A673 (cell line): ENCODE data around the gene PITX3. TPM values are rescaled to one million over a fixed set of nuclear protein-coding genes. Genes with fewer than 3 reads are reported as not detected.

Experiments used
- Bru-seq: library from RNA; stranded (reverse); fragments of 400-500 nt; gene quantifications from one replicate; lab custom pipeline; 2021; lab: Mats Ljungman, UMichigan
- BruChase-seq, 2 experiments: library from RNA; stranded (reverse); fragments of 400-500 nt; gene quantifications; one replicate each; lab custom pipeline; 2021; lab: Mats Ljungman, UMichigan
- BruUV-seq: library from RNA; stranded (reverse); fragments of 400-500 nt; replicated peaks from 2 replicates; lab custom pipeline; 2021; lab: Mats Ljungman, UMichigan
- CTCF ChIA-PET: fragments of 300-600 bp; sonication (Branson Sonifier 250); formaldehyde crosslinking; loops from one replicate; lab custom pipeline; 2022; ENCODE audit warnings: antibody characterized with exemption; lab: Charles Lee
- POLR2A ChIA-PET: fragments of 300-600 bp; sonication (Branson Sonifier 250); formaldehyde crosslinking; loops from one replicate; lab custom pipeline; 2022; ENCODE audit warnings: antibody characterized with exemption; ENCODE audit not compliant: low non-redundant PET; lab: Charles Lee
- DNase-seq: peaks from one replicate; pipeline ENCODE4 v3.0.0-alpha.2; 2015; ENCODE audit warnings: low spot score
- H3K27ac ChIP-seq: fragments of 200-600 bp; sonication (generic); 2 replicates; pipeline ENCODE4 v1.5.1; 2016; ENCODE audit warnings: mixed run types, low read depth, mild to moderate bottlenecking, mixed read lengths, antibody characterized with exemption, low read length; ENCODE audit not compliant: poor library complexity, severe bottlenecking
- H3K27me3 ChIP-seq: fragments of 200-600 bp; sonication (generic); replicated peaks from 2 replicates; pipeline ENCODE4 v1.6.1; 2017; ENCODE audit warnings: mixed run types, low read depth, mild to moderate bottlenecking, mixed read lengths, antibody characterized with exemption, low read length; ENCODE audit not compliant: insufficient read depth, poor library complexity
- H3K36me3 ChIP-seq: fragments of 200-600 bp; sonication (generic); 2 replicates; pipeline ENCODE4 v1.6.1; 2016; ENCODE audit warnings: mixed run types, mild to moderate bottlenecking, mixed read lengths, antibody characterized with exemption, low read length; ENCODE audit not compliant: insufficient read depth, poor library complexity, severe bottlenecking
- H3K4me1 ChIP-seq: fragments of 200-600 bp; sonication (generic); 2 replicates; pipeline ENCODE4 v1.6.1; 2017; ENCODE audit warnings: mixed run types, mild to moderate bottlenecking, mixed read lengths, antibody characterized with exemption, low read length; ENCODE audit not compliant: insufficient read depth, poor library complexity, severe bottlenecking
- H3K4me3 ChIP-seq: fragments of 200-600 bp; sonication (generic); 2 replicates; pipeline ENCODE4 v1.5.1; 2016; ENCODE audit warnings: low read depth, mixed run types, mild to moderate bottlenecking, mixed read lengths, low read length; ENCODE audit not compliant: poor library complexity, severe bottlenecking
- H3K9me3 ChIP-seq: fragments of 200-600 bp; sonication (generic); 2 replicates; pipeline ENCODE4 v1.6.1; 2016; ENCODE audit warnings: mixed run types, low read depth, mild to moderate bottlenecking, mixed read lengths, antibody characterized with exemption, low read length; ENCODE audit not compliant: poor library complexity, severe bottlenecking
- EZH2 ChIP-seq: fragments of 200-600 bp; sonication (generic); IDR thresholded peaks from 2 replicates; pipeline ENCODE4 v1.6.1; 2017; ENCODE audit warnings: borderline replicate concordance, low read depth, mild to moderate bottlenecking, mixed read lengths, antibody characterized with exemption, low read length; ENCODE audit not compliant: poor library complexity, severe bottlenecking
- intact Hi-C: fragments of 100-400 bp; cut with micrococcal nuclease; formaldehyde crosslinking; loops from one replicate; pipeline ENCODE4 v1.10.0; 2022; ENCODE audit not compliant: unreplicated experiment
- long read RNA-seq: library from polyadenylated mRNA; stranded (forward); transcript quantifications from one replicate; pipeline ENCODE4 v2.0.0, GENCODE V29; 2022
- total RNA-seq: library from RNA; stranded (reverse); gene quantifications from 2 replicates; pipeline ENCODE4 v1.2.3, GENCODE V29; 2021
- TF ChIP-seq, protein P1 (sequence below): fragments of 300-800, 200-600 bp; sonication (generic); conservative IDR thresholded peaks from 2 replicates; pipeline ENCODE4 v1.5.1; 2017; ENCODE audit warnings: low read depth, mild to moderate bottlenecking, antibody characterized with exemption, low read length, moderate library complexity, mixed read lengths

PITX3 gene
- total RNA-seq (not detected in 2 replicates), Bru-seq, nascent RNA (percentile 11 among the genes with signal in this experiment), BruChase-seq, experiment 1, labeled RNA remaining after a 2-hour chase (percentile 14 among the genes with signal in this experiment), BruChase-seq, experiment 2, labeled RNA remaining after a 6-hour chase (not detected)
- long read RNA-seq = 0 reads

DNA sequence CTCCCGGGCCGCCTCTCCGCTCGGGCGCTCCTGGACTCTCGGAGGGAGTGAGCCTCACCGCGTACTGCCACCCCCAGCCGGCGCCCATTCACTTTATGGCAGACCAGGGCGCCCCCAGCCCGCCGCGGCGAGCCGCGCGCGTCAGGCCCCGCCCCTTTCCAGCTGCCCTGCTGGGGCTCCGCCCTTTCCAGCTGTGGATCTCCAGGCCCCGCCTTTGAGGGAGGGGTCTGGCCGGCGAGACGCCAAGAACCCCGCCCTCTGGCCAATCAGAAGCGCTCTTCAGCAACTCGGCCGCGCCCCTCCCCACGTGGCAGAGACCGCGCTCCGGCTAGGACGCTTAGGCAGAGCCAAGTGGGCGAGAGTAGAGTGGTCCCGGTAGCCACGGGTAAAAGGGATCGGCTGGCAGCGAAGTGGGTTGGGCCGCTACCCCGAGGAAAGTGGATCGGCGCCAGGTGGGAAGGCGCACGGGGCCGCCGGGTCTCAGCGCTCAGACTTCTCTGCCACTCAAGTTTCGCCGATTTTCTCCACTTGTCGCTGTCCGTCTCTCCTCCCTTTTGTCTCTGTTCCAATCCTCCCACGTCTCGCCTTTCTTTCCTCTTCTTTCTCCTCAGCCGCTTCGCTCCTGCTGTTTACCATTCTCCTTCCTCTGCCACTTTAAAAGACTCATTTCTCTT is at the start of gene PITX3:
Gene PITX3, minus strand, starts transcription at position 69 of the 674 bp plus-strand sequence. CDS start 9,432 bp downstream, outside the sequence.
- no peak for TF ChIP-seq EZH2
- TF ChIP-seq, protein P1, sequence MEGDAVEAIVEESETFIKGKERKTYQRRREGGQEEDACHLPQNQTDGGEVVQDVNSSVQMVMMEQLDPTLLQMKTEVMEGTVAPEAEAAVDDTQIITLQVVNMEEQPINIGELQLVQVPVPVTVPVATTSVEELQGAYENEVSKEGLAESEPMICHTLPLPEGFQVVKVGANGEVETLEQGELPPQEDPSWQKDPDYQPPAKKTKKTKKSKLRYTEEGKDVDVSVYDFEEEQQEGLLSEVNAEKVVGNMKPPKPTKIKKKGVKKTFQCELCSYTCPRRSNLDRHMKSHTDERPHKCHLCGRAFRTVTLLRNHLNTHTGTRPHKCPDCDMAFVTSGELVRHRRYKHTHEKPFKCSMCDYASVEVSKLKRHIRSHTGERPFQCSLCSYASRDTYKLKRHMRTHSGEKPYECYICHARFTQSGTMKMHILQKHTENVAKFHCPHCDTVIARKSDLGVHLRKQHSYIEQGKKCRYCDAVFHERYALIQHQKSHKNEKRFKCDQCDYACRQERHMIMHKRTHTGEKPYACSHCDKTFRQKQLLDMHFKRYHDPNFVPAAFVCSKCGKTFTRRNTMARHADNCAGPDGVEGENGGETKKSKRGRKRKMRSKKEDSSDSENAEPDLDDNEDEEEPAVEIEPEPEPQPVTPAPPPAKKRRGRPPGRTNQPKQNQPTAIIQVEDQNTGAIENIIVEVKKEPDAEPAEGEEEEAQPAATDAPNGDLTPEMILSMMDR = no peak
- DNase-seq = peak; percentile 95
- ChIA-PET CTCF (interaction anchor here (0.7 to 2.4 kb wide), 3 partner anchors 10 to 111 kb away, joined by 4 to 9 read pairs (median 4); no protein-coding TSS in a partner anchor), POLR2A (no interaction called here)
- Histone ChIP-seq H3K27me3 (no peaks in the 10 kb centered on the region), H3K4me3 (peak within 1 kb of the TSS; percentile 44), H3K27ac (no peak within 1 kb of the TSS), H3K4me1 (peaks cover 17% of the 10 kb centered on the region), H3K36me3 (no peaks in the 10 kb centered on the region), H3K9me3 (no peaks in the 10 kb centered on the region)
- intact Hi-C loops = no loop called here
- BruUV-seq = no TSS peak

DNA sequence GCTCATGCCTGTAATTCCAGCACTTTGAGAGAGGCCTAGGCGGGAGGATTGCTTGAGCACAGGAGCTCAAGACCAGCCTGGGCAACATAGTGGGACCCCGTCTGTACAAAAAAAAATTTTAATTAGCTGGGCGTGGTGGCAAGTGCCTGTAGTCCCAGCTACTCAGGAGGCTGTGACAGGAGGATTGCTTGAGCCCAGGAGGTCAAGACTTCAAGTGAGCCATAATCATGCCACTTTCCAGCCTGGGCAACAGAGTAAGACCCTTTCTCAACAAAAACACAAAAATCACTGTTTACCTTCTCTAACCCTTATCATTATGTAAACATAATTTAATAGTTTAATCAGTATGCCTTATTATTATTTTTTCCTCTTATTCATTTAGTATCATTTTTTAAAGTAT is 48.5 kb upstream of the PITX3 start:
- no peak overlapping the region for H3K4me3 ChIP-seq
- no peaks in the 10 kb centered on the region for H3K4me1 ChIP-seq
- TF ChIP-seq, protein P1 = no peak
- no peak for TF ChIP-seq EZH2
- H3K27ac ChIP-seq = no peak overlapping the region
- intact Hi-C loops = no loop called here
- no TSS peak for BruUV-seq
- POLR2A ChIA-PET = interaction anchor here (0.6 kb wide), 1 partner anchor 13 kb away, joined by 3 read pairs; no protein-coding TSS in a partner anchor
- no peak for DNase-seq
- H3K9me3 ChIP-seq = no peaks in the 10 kb centered on the region
- CTCF ChIA-PET = no interaction called here
- H3K36me3 ChIP-seq = no peaks in the 10 kb centered on the region
- no peaks in the 10 kb centered on the region for H3K27me3 ChIP-seq

DNA sequence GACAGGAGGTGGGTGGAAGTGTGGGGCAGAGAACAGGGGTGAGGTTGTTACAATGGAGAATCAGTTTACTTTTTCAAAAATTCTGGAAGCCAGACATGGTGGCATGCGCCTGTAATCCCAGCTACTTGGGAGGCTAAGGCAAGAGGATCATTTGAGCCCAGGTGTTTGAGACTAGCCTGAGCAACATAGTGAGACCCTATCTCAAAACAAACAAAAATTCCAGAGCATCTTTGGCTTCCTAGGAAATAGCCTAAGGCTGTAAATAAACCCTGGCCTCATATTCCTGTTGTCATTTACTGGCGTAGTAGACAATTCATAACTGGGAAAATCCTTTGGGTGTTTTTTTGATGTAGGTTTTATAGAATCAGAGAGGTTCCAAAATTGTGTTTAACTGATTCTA is 48.0 kb upstream of the PITX3 start:
- no peak for DNase-seq
- Histone ChIP-seq H3K27me3 (no peaks in the 10 kb centered on the region), H3K4me3 (no peak overlapping the region), H3K9me3 (no peaks in the 10 kb centered on the region), H3K27ac (no peak overlapping the region), H3K4me1 (no peaks in the 10 kb centered on the region), H3K36me3 (no peaks in the 10 kb centered on the region)
- ChIA-PET POLR2A (no interaction called here), CTCF (no interaction called here)
- intact Hi-C loops = no loop called here
- TF ChIP-seq EZH2 = no peak
- TF ChIP-seq, protein P1 = no peak
- BruUV-seq = no TSS peak
